ENCODE data around the gene PAK4.

DNA sequence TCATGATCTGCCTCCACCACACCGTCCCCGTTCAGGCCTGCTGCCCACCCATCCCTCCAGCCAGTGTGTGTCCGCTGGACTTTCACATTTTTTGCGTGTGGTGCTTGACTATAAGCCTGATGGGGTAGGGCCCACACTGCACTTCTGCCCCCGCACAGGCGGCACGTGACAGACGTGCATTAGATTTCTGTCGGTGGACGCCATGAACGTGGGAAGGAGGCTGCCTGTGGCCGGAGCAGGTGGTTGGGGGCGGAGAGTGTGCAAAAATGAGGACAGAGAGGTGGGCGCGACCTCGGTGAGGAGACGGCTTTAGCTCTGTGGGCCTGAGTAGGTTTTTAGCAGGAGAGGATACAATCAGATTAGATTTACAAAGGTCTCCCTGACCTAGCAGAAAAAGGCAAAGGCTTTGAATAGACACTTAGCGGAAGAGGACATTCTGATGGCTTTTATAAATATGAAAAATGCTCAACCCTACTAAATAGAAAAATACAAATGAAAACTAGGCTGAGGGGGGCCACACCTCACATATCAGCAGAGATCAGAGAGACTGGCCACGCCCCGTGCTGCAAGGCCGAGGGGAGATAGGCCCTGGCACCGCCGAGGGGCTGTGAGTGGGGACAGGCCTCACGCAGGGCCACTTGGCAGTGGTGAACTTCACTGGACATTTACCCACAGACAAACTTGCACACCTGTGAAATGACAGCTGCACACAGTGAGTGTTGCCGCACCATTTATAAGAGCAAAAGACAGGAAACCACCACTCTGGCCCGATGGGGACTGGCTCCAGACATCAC is 25.4 kb downstream of the PAK4 start:
- TF ChIP-seq POLR2AphosphoS5 (IDR thresholded peaks at IDR 0.05) = no peak
- TF ChIP-seq CTCF (IDR thresholded peaks at IDR 0.05) = no peak
